T-cell (primary cell): ENCODE data around the gene KRT2. TPM values are rescaled to one million over a fixed set of nuclear protein-coding genes. Genes with fewer than 3 reads are reported as not detected.
A peak's percentile ranks its signal among the peaks of the same experiment; 100 is the strongest.

Experiments
- ATAC-seq, 4 experiments: fragments of 200-7000 bp in 3 of 4; fragments of 150-1000 bp in 1 of 4; cut with Tn5 transposase; replicated peaks in 1 of 4; 1 replicate in 3 of 4; 2 replicates in 1 of 4; pipeline ENCODE4 v1.10.0; 2021; ENCODE audit warnings: moderate library complexity in 3 of 4, mild to moderate bottlenecking in 2 of 4, moderate number of reproducible peaks in 1 of 4
- CTCF ChIA-PET, 2 donors: fragments of 300-600 bp; sonication (Branson Sonifier 250); formaldehyde crosslinking; loops; one replicate each; lab custom pipeline; 2022; ENCODE audit warnings: antibody characterized with exemption in 2 of 2; lab: Charles Lee
- POLR2A ChIA-PET, 2 donors: fragments of 300-600 bp; sonication (Branson Sonifier 250); formaldehyde crosslinking; loops; one replicate each; lab custom pipeline; 2022; ENCODE audit warnings: antibody characterized with exemption in 2 of 2; lab: Charles Lee
- DNase-seq, 35 experiments: peaks; one replicate each; pipeline versions ENCODE4 v3.0.0 to v3.0.0-alpha.2; 2013 to 2023
- H3K27ac ChIP-seq: one replicate; pipeline ENCODE4 v1.5.1; 2013; ENCODE audit warnings: low read length
- H3K27me3 ChIP-seq, 2 experiments: replicated peaks in 1 of 2; 1 replicate in 1 of 2; 2 replicates in 1 of 2; pipeline versions ENCODE4 v1.6.1 to v1.7.0; 2013; ENCODE audit warnings: low read length in 1 of 2, mixed read lengths in 1 of 2; ENCODE audit not compliant: control insufficient read depth in 2 of 2, insufficient read depth in 2 of 2; ENCODE audit errors: extremely low read depth in 1 of 2
- H3K36me3 ChIP-seq, 2 donors: 1 replicate in 1 of 2; 2 replicates in 1 of 2; pipeline versions ENCODE4 v1.6.1 to v1.7.0; 2013; ENCODE audit warnings: low read length in 1 of 2; ENCODE audit not compliant: control insufficient read depth in 2 of 2, insufficient read depth in 1 of 2; ENCODE audit errors: extremely low read depth in 1 of 2
- H3K4me1 ChIP-seq, 2 experiments: 1 replicate in 1 of 2; 2 replicates in 1 of 2; pipeline versions ENCODE4 v1.6.1 to v1.7.0; 2013; ENCODE audit warnings: low read length in 2 of 2, mixed read lengths in 1 of 2; ENCODE audit not compliant: insufficient read depth in 2 of 2, control insufficient read depth in 1 of 2; ENCODE audit errors: extremely low read depth in 1 of 2
- H3K4me3 ChIP-seq, 2 donors: 1 replicate in 1 of 2; 2 replicates in 1 of 2; pipeline versions ENCODE4 v1.5.1 to v1.7.0; 2013; ENCODE audit warnings: mild to moderate bottlenecking in 2 of 2, low read length in 1 of 2, moderate library complexity in 1 of 2; ENCODE audit not compliant: control insufficient read depth in 1 of 2; ENCODE audit errors: extremely low read depth in 1 of 2
- H3K9me3 ChIP-seq: 2 replicates; pipeline ENCODE4 v1.7.0; 2013
- H3K27ac Mint-ChIP-seq, 2 donors: one replicate each; pipeline ENCODE4 v1.8.0; 2020 to 2021; ENCODE audit warnings: mild to moderate bottlenecking in 2 of 2, mixed read lengths in 2 of 2
- H3K27me3 Mint-ChIP-seq, 2 donors: one replicate each; pipeline ENCODE4 v1.8.0; 2021 to 2022; ENCODE audit warnings: mixed read lengths in 2 of 2
- H3K36me3 Mint-ChIP-seq: one replicate; pipeline ENCODE4 v1.8.0; 2021; ENCODE audit warnings: mixed read lengths
- H3K4me1 Mint-ChIP-seq, 3 donors: one replicate each; pipeline ENCODE4 v1.8.0; 2020 to 2022; ENCODE audit warnings: mixed read lengths in 3 of 3, mild to moderate bottlenecking in 1 of 3
- H3K4me3 Mint-ChIP-seq, 3 donors: one replicate each; pipeline ENCODE4 v1.8.0; 2020 to 2022; ENCODE audit warnings: mild to moderate bottlenecking in 3 of 3, mixed read lengths in 3 of 3, moderate library complexity in 3 of 3
- H3K9me3 Mint-ChIP-seq, 3 donors: one replicate each; pipeline ENCODE4 v1.8.0; 2020 to 2022; ENCODE audit warnings: mixed read lengths in 3 of 3
- WGBS: methylation state at CpG from one replicate; pipeline ENCODE4 v1.1.5; 2013; ENCODE audit warnings: missing lambda C conversion rate; ENCODE audit not compliant: insufficient coverage; 5-methylcytosine and 5-hydroxymethylcytosine counted together
- total RNA-seq, 35 experiments: library from RNA in 6 of 35; stranded (reverse) in 6 of 35; fragments of 120-200 nt in 1 of 35; gene quantifications; one replicate each; pipeline versions ENCODE4 v1.2.1 to v1.2.4 and lab custom pipeline; 2013 to 2026

Gene KRT2
- total RNA-seq, 5 donors from 2014 or later (not counting 1 experiment from before 2014, with no cell fraction given): 0.13 to 2.6 (median 0.82) TPM

GRCh38 chr12:52657250-52657902 is 5.4 kb upstream of the KRT2 start:
- ChIA-PET POLR2A (no interaction called here), CTCF (interaction anchor here in 1 of 2 donors (0.5 kb wide), 1 partner anchor 223 kb away, joined by 4 read pairs; no protein-coding TSS in a partner anchor)
- ATAC-seq (no peak), DNase-seq (no peak)
- 82% methylated on average over 5 of the region's 6 CpGs for WGBS
- Histone ChIP-seq H3K4me1 (peaks cover 3 to 6% of the 10 kb centered on the region in 2 experiments), H3K36me3 (no peaks in the 10 kb centered on the region), H3K4me3 (no peak overlapping the region), H3K27me3 (peaks cover 0 to 19% of the 10 kb centered on the region in 2 experiments), H3K27ac (no peak overlapping the region), H3K9me3 (no peaks in the 10 kb centered on the region)
- H3K4me1 Mint-ChIP-seq: peaks cover 12 to 34% (median 20%) of the 10 kb centered on the region in 3 donors
- H3K27me3 Mint-ChIP-seq: peaks cover 0 to 9% of the 10 kb centered on the region in 2 donors
- no peak overlapping the region for H3K27ac Mint-ChIP-seq
- no peaks in the 10 kb centered on the region for H3K36me3 Mint-ChIP-seq
- H3K9me3 Mint-ChIP-seq: no peaks in the 10 kb centered on the region
- H3K4me3 Mint-ChIP-seq: no peak overlapping the region

- whole genome bisulfite sequencing: 66% methylated on average over 2 of the region's 4 CpGs
- Histone ChIP-seq H3K9me3 (no peaks in the 10 kb centered on the region), H3K4me1 (no peaks in the 10 kb centered on the region), H3K4me3 (no peak overlapping the region), H3K36me3 (no peaks in the 10 kb centered on the region), H3K27me3 (peaks cover 0 to 22% of the 10 kb centered on the region in 2 experiments), H3K27ac (no peak overlapping the region)
- H3K9me3 Mint-ChIP-seq: no peaks in the 10 kb centered on the region
- H3K27ac Mint-ChIP-seq: no peak overlapping the region
- peaks cover 10 to 27% (median 13%) of the 10 kb centered on the region in 3 donors for H3K4me1 Mint-ChIP-seq
- peaks cover 0 to 9% of the 10 kb centered on the region in 2 donors for H3K27me3 Mint-ChIP-seq
- no peak for DNase-seq
- no peak overlapping the region for H3K4me3 Mint-ChIP-seq
- ChIA-PET CTCF (interaction anchor here (0.5 to 1.5 kb wide), 2 partner anchors 71 to 224 kb away, joined by 3 to 4 read pairs; no protein-coding TSS in a partner anchor), POLR2A (no interaction called here)
- peak in 1 of 4 experiments; percentile 38 for ATAC-seq
- no peaks in the 10 kb centered on the region for H3K36me3 Mint-ChIP-seq
Measured at GRCh38 chr12:52656616-52657015, 4.6 kb upstream of the KRT2 start.

DNA sequence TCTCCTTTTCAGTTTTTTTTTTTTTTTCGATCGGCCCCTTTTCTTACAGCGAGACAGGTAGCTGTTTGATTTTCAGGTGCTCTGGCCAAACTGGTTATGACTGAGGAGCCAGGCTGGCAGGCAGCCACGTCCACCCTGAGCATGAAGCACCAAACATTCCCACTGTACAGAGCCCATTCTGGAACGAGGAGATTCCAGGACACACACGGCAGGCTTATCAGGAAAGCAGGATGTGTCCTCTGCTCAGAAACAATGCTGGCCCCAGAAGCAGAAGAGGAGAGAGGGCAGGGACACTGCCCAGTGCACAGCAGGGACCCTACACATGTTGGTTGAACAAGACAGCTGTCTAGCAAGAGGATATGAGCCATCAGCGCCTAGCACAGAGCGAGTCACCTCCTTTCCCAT is 3.7 kb upstream of the KRT2 start:
- H3K36me3 ChIP-seq: no peaks in the 10 kb centered on the region
- POLR2A ChIA-PET: no interaction called here
- no peak overlapping the region for H3K4me3 ChIP-seq
- peaks cover 0 to 9% of the 10 kb centered on the region in 2 donors for H3K27me3 Mint-ChIP-seq
- H3K9me3 ChIP-seq: no peaks in the 10 kb centered on the region
- H3K27me3 ChIP-seq: peaks cover 0 to 22% of the 10 kb centered on the region in 2 experiments
- H3K27ac Mint-ChIP-seq: no peak overlapping the region
- peaks cover 10 to 26% (median 13%) of the 10 kb centered on the region in 3 donors for H3K4me1 Mint-ChIP-seq
- no peaks in the 10 kb centered on the region for H3K9me3 Mint-ChIP-seq
- ATAC-seq (no peak), DNase-seq (no peak)
- no peak overlapping the region for H3K27ac ChIP-seq
- 79% methylated on average over 5 of the region's 8 CpGs for WGBS
- CTCF ChIA-PET: interaction anchor here (0.7 to 1.5 kb wide), 2 partner anchors 70 to 1549 kb away, joined by 3 to 4 read pairs; no protein-coding TSS in a partner anchor
- no peaks in the 10 kb centered on the region for H3K36me3 Mint-ChIP-seq
- H3K4me3 Mint-ChIP-seq: no peak overlapping the region
- H3K4me1 ChIP-seq: no peaks in the 10 kb centered on the region

- Mint-ChIP-seq H3K27me3 (peaks cover 0 to 9% of the 10 kb centered on the region in 2 donors), H3K4me1 (peaks cover 10 to 29% (median 14%) of the 10 kb centered on the region in 3 donors), H3K27ac (no peak overlapping the region), H3K9me3 (no peaks in the 10 kb centered on the region), H3K4me3 (no peak overlapping the region), H3K36me3 (no peaks in the 10 kb centered on the region)
- no peak for DNase-seq
- no peaks in the 10 kb centered on the region for H3K36me3 ChIP-seq
- no peaks in the 10 kb centered on the region for H3K9me3 ChIP-seq
- H3K4me1 ChIP-seq: no peaks in the 10 kb centered on the region
- peaks cover 0 to 27% of the 10 kb centered on the region in 2 experiments for H3K27me3 ChIP-seq
- no peak overlapping the region for H3K27ac ChIP-seq
- ATAC-seq: no peak
- WGBS: 70% methylated on average over 6 of the region's 6 CpGs
- no peak overlapping the region for H3K4me3 ChIP-seq
- CTCF ChIA-PET: interaction anchor here (0.7 to 1.5 kb wide), 2 partner anchors 69 to 1548 kb away, joined by 3 to 4 read pairs; no protein-coding TSS in a partner anchor
- POLR2A ChIA-PET: no interaction called here
Measured at GRCh38 chr12:52655251-52655650, 3.2 kb upstream of the KRT2 start.

DNA sequence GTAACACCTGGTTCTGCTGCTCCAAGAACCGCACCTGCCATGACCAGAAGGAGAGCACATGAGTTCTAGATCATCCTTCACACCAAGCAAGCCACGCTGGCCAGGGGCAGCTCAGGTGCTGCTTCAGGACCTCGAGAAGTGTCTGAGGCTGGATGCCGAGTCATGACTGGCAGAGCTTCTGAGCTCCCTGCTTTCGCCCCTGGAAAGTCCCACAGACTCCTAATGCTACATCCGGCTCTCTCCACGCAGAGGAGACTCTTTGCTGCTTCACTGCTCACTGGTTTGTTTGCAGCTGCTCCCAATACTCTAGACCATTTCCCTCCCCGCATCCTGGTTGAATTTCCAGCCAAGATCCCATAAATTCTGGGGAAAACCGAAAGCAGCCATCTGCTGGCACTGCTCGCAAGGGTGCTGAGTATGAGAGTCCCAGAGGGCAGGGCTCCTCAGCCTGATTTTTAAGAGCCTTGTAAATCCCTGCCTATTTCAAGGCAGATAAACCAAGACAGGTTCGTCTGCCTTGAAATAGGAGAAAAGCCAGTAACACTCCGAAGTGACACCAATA is 1.4 kb downstream of the KRT2 start:
- 84% methylated on average over 9 of the region's 12 CpGs for WGBS
- no peaks in the 10 kb centered on the region for H3K9me3 ChIP-seq
- no peak overlapping the region for H3K4me3 ChIP-seq
- no peaks in the 10 kb centered on the region for H3K36me3 Mint-ChIP-seq
- CTCF ChIA-PET: no interaction called here
- peak overlapping the region in 1 of 3 donors; percentile 42 for H3K4me3 Mint-ChIP-seq
- no peaks in the 10 kb centered on the region for H3K36me3 ChIP-seq
- peaks cover 52 to 55% (median 53%) of the 10 kb centered on the region in 3 donors for H3K4me1 Mint-ChIP-seq
- no peak for DNase-seq
- no peak overlapping the region for H3K27ac Mint-ChIP-seq
- ATAC-seq: no peak
- H3K27me3 Mint-ChIP-seq: peaks cover 0 to 2% of the 10 kb centered on the region in 2 donors
- POLR2A ChIA-PET: no interaction called here
- no peak overlapping the region for H3K27ac ChIP-seq
- peaks cover 38 to 44% of the 10 kb centered on the region in 2 experiments for H3K4me1 ChIP-seq
- H3K27me3 ChIP-seq: peaks cover 0 to 14% of the 10 kb centered on the region in 2 experiments
- peaks cover 0 to 4% (median 0%) of the 10 kb centered on the region in 3 donors for H3K9me3 Mint-ChIP-seq

DNA sequence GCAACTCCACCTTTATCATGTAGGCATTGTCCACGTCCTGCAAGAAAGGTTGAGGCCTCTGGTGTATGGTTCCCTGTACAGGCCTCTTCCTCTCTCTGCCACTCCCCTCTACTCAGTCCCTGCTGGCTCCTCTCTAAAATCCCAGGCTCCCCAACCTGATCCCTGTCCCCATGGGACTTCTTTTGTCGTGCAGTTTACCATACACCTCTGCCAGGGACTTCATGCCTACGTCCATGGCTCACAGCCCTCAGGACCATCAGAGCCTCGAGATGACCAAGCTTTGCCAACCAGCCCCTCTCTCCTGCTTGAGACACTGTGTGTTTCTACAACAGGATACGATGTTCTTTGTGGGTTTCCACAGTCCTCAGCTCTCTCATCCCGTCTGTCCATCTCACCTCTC is 2.9 kb downstream of the KRT2 start:
- Histone ChIP-seq H3K9me3 (no peaks in the 10 kb centered on the region), H3K4me3 (no peak overlapping the region), H3K27ac (no peak overlapping the region), H3K36me3 (no peaks in the 10 kb centered on the region), H3K27me3 (peaks cover 0 to 8% of the 10 kb centered on the region in 2 experiments), H3K4me1 (peaks cover 53 to 54% of the 10 kb centered on the region in 2 experiments)
- ATAC-seq (no peak), DNase-seq (no peak)
- peaks cover 4% of the 10 kb centered on the region for H3K36me3 Mint-ChIP-seq
- H3K4me3 Mint-ChIP-seq: peak overlapping the region in 1 of 3 donors; percentile 1
- ChIA-PET POLR2A (no interaction called here), CTCF (interaction anchor here in 1 of 2 donors (0.7 kb wide), 1 partner anchor 12 kb away, joined by 3 read pairs; no protein-coding TSS in a partner anchor)
- 57% methylated on average over 6 of the region's 6 CpGs for WGBS
- peaks cover 62 to 66% (median 65%) of the 10 kb centered on the region in 3 donors for H3K4me1 Mint-ChIP-seq
- peak overlapping the region; percentile 68 to 71 for H3K27ac Mint-ChIP-seq
- peaks cover 3 to 5% (median 4%) of the 10 kb centered on the region in 3 donors for H3K9me3 Mint-ChIP-seq
- no peaks in the 10 kb centered on the region for H3K27me3 Mint-ChIP-seq
